Measurements from ENCODE around the gene OPN4. TPM values are rescaled to one million over a fixed set of nuclear protein-coding genes. Genes with fewer than 3 reads are reported as not detected.

OPN4 gene
- total RNA-seq, 2 experiments from 2014 or later: not detected

DNA sequence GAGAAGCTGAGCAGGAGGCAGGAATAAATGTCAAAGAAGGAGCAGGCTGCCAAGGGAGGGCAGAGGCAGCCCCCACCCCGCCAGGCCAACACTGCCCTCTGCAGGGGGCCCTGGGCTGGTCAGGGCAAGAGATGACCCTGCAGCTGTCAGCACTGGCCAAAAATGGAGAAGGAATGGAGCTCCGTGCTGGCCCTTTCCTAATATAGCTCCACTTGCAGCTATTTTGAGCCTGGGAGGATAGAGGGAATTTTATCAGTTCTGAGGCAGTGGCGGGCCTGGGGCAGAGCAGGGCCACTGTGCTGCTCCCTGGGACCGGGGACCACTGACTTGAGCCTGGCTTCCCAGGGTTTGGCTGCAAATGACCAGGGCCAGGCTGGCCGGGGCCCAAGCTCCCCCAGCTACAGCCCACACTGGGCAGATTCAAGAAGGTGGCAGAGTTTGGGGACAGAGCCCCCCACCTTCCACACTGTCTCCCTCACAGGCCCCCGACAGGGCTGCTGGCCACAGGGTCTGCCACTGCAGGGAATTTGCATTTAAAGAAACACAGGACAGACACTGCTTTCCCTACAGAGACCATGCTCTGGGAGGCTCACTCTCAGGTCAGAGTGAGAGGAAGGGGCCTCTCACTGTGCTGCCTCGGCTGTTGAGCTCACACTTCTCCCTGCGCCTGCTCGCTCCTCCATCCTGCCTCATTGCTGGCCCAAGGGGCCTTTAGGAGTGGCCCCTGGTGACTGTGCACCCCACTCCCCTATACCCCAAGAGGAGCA, 30.2 kb downstream of the OPN4 start:
- no peak for DNase-seq
- H3K27me3 Mint-ChIP-seq: no peaks in the 10 kb centered on the region
- peaks cover 5% of the 10 kb centered on the region for H3K4me1 Mint-ChIP-seq
- no peaks in the 10 kb centered on the region for H3K36me3 Mint-ChIP-seq (ENCODE audit: low read depth)
- H3K9me3 Mint-ChIP-seq: no peaks in the 10 kb centered on the region
- ChIA-PET CTCF (no interaction called here), POLR2A (no interaction called here)
- H3K27ac Mint-ChIP-seq: no peak overlapping the region
- no peak overlapping the region for H3K4me3 Mint-ChIP-seq

DNA sequence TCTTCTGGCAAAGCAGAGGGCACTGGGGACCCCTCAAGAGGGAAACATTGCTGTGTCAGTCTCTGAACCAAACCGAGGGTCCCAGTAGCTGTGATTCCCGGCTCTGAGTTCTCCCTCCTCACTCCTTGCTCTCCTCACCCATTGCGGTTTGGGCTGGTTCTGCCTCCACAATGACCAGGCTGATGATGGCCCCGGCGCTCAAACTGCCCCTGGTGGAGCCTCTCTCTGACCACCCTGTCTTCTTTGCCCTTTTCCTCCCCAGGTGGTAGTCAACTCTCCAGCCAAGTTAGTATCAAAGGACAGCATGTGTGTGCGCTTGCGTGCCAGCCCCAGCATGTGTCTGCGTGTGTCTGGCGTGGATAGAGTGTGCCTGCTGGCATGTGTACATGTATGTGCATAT, 31.1 kb downstream of the OPN4 start:
- H3K27ac Mint-ChIP-seq: no peak overlapping the region
- H3K4me1 Mint-ChIP-seq: peaks cover 5% of the 10 kb centered on the region
- H3K27me3 Mint-ChIP-seq: no peaks in the 10 kb centered on the region
- H3K4me3 Mint-ChIP-seq: no peak overlapping the region
- DNase-seq: no peak
- H3K36me3 Mint-ChIP-seq (ENCODE audit: low read depth): no peaks in the 10 kb centered on the region
- POLR2A ChIA-PET: interaction anchor here (0.5 kb wide), 1 partner anchor 218 kb away, joined by 3 read pairs; no protein-coding TSS in a partner anchor
- CTCF ChIA-PET: interaction anchor here (0.7 kb wide), 1 partner anchor 30 kb away, joined by 3 read pairs; no protein-coding TSS in a partner anchor
- no peaks in the 10 kb centered on the region for H3K9me3 Mint-ChIP-seq

DNA sequence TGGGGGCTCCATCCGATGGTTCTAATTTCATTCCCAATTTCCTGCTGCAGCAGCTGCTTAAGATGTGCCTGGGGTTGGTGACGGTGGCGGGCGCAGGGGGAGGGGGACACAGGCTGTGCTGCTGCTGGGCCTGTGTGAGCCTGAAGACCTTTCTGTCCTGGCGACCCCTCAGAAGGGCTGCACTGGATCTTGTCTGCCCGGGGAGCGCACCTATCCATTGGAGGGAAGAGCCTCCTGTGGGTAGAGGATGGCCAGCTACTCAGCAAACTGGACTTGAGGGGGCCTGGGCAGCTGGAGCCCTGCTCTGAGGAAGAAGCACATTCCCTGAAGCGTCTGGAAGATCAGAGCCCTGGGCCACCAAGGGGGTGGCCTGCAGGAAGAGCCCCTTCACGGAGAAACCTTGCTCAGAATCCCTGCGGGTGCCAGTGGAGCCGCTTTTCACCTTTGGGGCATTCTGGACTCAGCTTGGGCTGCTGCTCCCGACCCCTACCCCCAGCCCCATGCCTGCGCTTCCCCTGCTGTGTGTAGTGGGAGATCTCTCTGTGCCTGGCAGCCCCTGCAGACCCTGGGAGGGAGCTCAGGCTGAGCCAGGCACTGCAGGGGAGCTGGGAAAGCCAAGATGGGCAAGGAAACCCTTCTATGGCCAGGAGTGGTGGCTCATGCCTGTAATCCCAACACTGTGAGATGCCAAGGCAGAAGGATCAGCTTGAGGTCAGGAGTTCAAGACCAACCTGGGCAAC, 31.7 kb downstream of the OPN4 start:
- Mint-ChIP-seq H3K36me3 (ENCODE audit: low read depth) (no peaks in the 10 kb centered on the region), H3K4me3 (no peak overlapping the region), H3K27ac (no peak overlapping the region), H3K9me3 (no peaks in the 10 kb centered on the region), H3K27me3 (no peaks in the 10 kb centered on the region), H3K4me1 (peaks cover 5% of the 10 kb centered on the region)
- CTCF ChIA-PET: interaction anchor here (0.6 to 0.7 kb wide), 3 partner anchors 30 to 277 kb away, joined by 3 read pairs; no protein-coding TSS in a partner anchor
- POLR2A ChIA-PET: interaction anchor here (0.5 kb wide), 1 partner anchor 218 kb away, joined by 3 read pairs; no protein-coding TSS in a partner anchor
- no peak for DNase-seq

DNA sequence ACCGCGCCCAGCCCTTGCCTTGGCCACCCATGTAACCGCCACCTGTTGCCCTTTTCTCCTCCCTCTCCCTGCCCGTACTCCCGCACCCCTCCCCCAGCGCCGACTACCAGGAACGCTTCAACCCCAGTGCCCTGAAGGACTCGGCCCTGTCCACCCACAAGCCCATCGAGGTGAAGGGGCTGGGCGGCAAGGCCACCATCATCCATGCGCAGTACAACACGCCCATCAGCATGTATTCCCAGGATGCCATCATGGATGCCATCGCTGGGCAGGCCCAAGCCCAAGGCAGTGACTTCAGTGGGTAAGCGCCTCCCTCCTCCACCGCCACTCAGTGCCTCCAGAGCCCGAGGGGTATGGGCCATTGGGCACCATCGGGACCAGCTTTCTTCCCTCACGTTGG, 32.6 kb downstream of the OPN4 start:
- POLR2A ChIA-PET: no interaction called here
- peaks cover 5% of the 10 kb centered on the region for H3K4me1 Mint-ChIP-seq
- no peak overlapping the region for H3K4me3 Mint-ChIP-seq
- H3K9me3 Mint-ChIP-seq: no peaks in the 10 kb centered on the region
- no peak overlapping the region for H3K27ac Mint-ChIP-seq
- no peaks in the 10 kb centered on the region for H3K36me3 Mint-ChIP-seq (ENCODE audit: low read depth)
- CTCF ChIA-PET: interaction anchor here (0.6 kb wide), 2 partner anchors 63 to 276 kb away, joined by 3 read pairs; no protein-coding TSS in a partner anchor
- no peak for DNase-seq
- H3K27me3 Mint-ChIP-seq: no peaks in the 10 kb centered on the region

DNA sequence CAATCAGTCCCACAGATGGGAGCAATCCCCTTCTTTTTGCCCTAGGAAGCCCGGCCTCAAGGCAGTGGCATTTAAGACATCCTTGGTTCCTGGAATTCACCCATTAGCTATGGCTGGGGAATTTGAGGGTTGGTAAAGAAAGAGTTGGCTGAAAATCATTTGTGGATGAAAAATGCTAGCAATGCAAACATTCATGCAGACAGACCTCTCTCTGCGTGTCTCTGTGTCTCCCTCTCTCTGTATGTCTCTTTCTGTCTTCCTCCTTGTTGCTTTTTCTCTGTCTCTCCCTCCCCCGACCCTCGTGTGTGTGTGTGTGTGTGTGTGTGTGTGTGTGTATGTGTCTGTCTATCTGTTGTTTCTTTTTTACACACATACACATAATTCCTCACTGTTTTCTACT, 33.4 kb downstream of the OPN4 start:
- H3K36me3 Mint-ChIP-seq (ENCODE audit: low read depth): no peaks in the 10 kb centered on the region
- ChIA-PET POLR2A (no interaction called here), CTCF (interaction anchor here (0.6 to 1.4 kb wide), 3 partner anchors 9 to 75 kb away, joined by 3 to 5 read pairs (median 4); no protein-coding TSS in a partner anchor)
- no peak overlapping the region for H3K27ac Mint-ChIP-seq
- peaks cover 5% of the 10 kb centered on the region for H3K4me1 Mint-ChIP-seq
- no peaks in the 10 kb centered on the region for H3K27me3 Mint-ChIP-seq
- no peaks in the 10 kb centered on the region for H3K9me3 Mint-ChIP-seq
- H3K4me3 Mint-ChIP-seq: no peak overlapping the region
- DNase-seq: no peak

DNA sequence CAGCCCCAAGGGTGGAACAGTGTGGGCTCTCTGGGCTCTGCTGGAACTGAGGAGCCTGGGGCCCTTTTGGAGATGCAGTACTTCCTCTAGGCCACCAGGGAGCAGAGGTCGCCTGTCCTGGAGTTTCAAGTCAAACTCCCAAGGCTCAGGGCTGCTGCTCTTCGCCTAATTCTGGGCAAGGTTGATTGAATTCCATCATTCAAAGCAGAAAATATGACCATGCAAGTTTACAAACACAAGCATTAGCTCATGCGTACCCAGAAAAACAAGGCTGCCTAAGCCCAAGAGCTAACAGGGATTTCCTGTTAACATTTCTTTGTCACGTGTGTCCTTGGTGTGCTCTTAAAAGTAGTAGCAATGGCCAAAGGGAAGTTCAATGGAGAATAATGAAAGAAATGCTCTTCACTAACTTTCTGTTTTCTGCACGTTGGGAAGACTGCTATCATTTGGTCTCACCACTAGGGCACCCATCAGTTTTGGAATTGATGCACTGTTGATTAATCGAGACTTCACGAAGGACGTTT, 34.1 kb downstream of the OPN4 start:
- H3K9me3 Mint-ChIP-seq: no peaks in the 10 kb centered on the region
- no peaks in the 10 kb centered on the region for H3K27me3 Mint-ChIP-seq
- no peak overlapping the region for H3K4me3 Mint-ChIP-seq
- CTCF ChIA-PET: interaction anchor here (0.6 to 1.4 kb wide), 3 partner anchors 8 to 272 kb away, joined by 3 to 4 read pairs (median 4); no protein-coding TSS in a partner anchor
- H3K27ac Mint-ChIP-seq: no peak overlapping the region
- DNase-seq: peak; percentile 62
- peaks cover 5% of the 10 kb centered on the region for H3K4me1 Mint-ChIP-seq
- POLR2A ChIA-PET: no interaction called here
- no peaks in the 10 kb centered on the region for H3K36me3 Mint-ChIP-seq (ENCODE audit: low read depth)

DNA sequence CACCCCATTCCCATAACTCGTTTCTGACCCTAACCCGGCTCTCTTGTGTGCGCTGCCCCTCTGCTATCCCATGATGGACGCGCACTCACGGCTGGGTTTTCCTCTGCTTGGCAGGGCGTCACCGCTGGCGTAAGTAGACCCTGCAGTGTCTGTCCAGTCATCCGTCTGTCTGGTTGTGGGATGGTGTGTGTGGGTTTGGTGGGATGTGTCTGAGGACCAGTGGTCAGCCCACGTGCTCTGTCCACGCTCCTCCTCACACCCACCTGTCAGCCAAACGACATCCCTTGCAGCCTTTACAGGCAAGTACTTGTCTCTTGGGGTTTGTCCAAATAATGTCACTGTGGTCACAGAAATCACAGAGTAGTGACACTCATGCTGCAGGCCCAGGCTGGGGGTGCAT, 34.8 kb downstream of the OPN4 start:
- Mint-ChIP-seq H3K27me3 (no peaks in the 10 kb centered on the region), H3K9me3 (no peaks in the 10 kb centered on the region), H3K36me3 (ENCODE audit: low read depth) (no peaks in the 10 kb centered on the region), H3K4me3 (no peak overlapping the region), H3K27ac (no peak overlapping the region), H3K4me1 (peaks cover 5% of the 10 kb centered on the region)
- ChIA-PET CTCF (no interaction called here), POLR2A (no interaction called here)
- DNase-seq: no peak

DNA sequence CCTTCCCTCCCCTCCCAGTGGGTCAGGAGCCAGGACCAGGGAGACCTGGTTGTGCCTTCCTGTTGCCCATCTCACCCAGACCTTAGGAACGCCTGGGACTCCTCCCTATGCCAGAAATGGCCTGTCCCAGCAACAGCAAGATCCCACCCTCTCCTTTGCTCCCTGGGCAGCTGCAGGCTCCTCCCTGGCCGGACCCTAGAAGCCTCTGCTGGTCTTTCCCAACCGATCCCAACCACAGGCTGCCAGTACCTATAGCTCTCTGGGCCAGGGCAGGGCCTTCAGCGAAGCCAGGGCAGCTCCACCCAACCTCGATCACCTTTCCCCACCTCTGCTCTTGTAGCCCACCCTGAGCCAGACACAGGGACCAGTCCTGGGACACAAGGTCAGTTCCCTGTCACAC, 35.9 kb downstream of the OPN4 start:
- DNase-seq: no peak
- peaks cover 5% of the 10 kb centered on the region for H3K4me1 Mint-ChIP-seq
- no peak overlapping the region for H3K27ac Mint-ChIP-seq
- H3K36me3 Mint-ChIP-seq (ENCODE audit: low read depth): no peaks in the 10 kb centered on the region
- no peaks in the 10 kb centered on the region for H3K9me3 Mint-ChIP-seq
- H3K27me3 Mint-ChIP-seq: no peaks in the 10 kb centered on the region
- ChIA-PET CTCF (interaction anchor here (1.0 to 1.2 kb wide), 2 partner anchors 16 to 27 kb away, joined by 3 read pairs; no protein-coding TSS in a partner anchor), POLR2A (no interaction called here)
- no peak overlapping the region for H3K4me3 Mint-ChIP-seq

DNA sequence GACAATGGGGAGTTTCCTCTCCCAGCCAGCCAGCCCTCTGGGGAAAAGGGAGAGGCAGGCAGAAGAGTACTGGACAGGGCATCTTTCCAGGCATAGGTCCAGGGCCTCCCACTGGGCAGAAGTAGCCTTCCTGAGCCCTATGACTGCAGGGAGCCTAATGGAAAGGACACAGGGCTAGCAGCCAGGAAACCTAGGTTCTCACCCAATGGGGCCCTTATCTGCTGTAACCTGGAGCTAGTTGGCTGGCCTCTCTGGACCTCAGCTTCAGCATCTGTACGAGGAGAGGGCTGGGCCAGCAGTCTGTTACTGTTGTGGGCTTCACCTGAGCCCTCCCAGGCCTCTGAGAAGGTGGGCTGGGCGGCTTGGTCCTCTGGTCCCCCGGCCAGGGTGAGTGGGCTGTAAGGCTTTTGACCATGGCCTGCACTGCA, 36.3 kb downstream of the OPN4 start:
- H3K9me3 Mint-ChIP-seq: no peaks in the 10 kb centered on the region
- H3K27me3 Mint-ChIP-seq: no peaks in the 10 kb centered on the region
- H3K36me3 Mint-ChIP-seq (ENCODE audit: low read depth): no peaks in the 10 kb centered on the region
- no peak overlapping the region for H3K4me3 Mint-ChIP-seq
- ChIA-PET POLR2A (no interaction called here), CTCF (interaction anchor here (1.2 kb wide), 1 partner anchor 27 kb away, joined by 3 read pairs; no protein-coding TSS in a partner anchor)
- no peak overlapping the region for H3K27ac Mint-ChIP-seq
- DNase-seq: no peak
- H3K4me1 Mint-ChIP-seq: peaks cover 5% of the 10 kb centered on the region

DNA sequence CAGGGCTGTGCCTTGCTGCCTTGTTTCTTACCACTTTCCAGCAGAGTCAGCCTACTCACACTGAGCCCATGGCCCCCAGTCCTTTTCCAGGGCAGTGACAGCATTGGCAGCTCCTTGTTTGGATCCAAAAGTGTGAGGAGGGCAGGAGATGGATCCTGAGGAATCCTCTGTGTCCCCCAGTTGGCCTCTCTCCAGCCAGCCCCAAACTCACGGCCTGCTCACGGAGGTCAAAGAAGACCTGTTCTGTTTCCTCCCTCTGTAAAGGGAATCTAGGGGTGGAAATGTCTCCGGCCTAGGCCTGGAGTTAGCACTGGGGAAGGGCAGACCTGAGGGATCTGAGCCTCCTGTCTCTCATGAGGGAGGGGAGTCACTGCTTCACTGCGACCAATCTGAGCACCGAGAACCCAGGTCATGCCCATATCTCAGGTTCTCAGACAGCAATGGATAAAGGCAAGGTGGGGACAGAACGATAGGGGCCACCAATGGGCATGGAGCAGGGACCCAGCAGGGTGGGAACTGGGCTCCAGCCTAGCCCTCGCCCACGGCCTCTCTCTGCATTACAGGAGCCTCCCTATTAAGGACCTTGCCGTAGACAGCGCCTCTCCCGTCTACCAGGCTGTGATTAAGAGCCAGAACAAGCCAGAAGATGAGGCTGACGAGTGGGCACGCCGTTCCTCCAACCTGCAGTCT, 37.1 kb downstream of the OPN4 start:
- Mint-ChIP-seq H3K27ac (no peak overlapping the region), H3K4me3 (no peak overlapping the region), H3K9me3 (no peaks in the 10 kb centered on the region), H3K36me3 (ENCODE audit: low read depth) (no peaks in the 10 kb centered on the region), H3K4me1 (peaks cover 5% of the 10 kb centered on the region), H3K27me3 (peaks cover 1% of the 10 kb centered on the region)
- ChIA-PET CTCF (interaction anchor here (1.2 kb wide), 1 partner anchor 26 kb away, joined by 3 read pairs; no protein-coding TSS in a partner anchor), POLR2A (no interaction called here)
- DNase-seq: no peak

DNA sequence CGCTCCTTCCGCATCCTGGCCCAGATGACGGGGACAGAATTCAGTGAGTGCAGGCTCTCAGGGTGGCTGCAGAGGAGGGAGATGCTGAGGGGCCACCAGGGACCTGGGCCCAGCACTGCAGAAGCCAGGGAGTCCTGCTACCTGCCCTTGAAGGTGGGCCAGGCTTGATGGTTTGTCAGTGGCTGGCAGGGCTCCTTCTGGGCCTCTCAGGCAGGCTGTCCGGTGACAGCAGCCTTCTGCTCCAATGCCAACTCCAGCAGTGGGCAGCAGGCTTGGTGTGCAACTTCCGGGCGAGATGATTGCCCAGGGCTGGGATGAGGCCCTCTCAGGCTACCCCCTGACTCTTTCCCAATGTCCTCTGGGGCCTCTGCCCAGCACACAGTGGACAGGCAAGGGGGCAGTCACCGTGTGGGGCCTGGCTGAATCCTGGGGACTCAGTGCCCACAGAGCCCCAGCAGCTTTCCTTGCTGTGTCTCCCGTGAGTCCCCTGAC, 37.7 kb downstream of the OPN4 start:
- POLR2A ChIA-PET: no interaction called here
- CTCF ChIA-PET: interaction anchor here (0.5 kb wide), 1 partner anchor 111 kb away, joined by 3 read pairs; no protein-coding TSS in a partner anchor
- no peaks in the 10 kb centered on the region for H3K36me3 Mint-ChIP-seq (ENCODE audit: low read depth)

DNA sequence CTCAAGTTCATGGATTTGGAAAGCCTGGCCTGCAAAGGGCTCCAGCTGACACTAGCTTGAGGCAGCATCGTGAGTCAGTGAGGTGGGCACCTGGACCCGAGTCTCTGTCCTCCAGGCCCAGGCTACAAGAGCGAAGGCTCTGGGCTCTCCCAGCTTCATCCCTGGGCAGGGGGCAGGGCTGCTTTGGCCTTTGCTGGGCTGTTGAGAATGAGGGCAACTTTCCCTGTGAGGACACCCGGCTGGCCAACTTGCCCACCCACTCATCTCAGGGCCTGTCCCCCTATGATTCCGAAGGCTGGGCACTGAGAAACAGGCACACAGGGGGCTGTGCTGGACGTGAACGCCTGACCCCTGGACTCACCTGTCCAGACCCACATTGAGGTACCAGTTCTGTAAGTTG, 38.3 kb downstream of the OPN4 start:
- no peak overlapping the region for H3K27ac Mint-ChIP-seq
- peaks cover 1% of the 10 kb centered on the region for H3K27me3 Mint-ChIP-seq
- POLR2A ChIA-PET: no interaction called here
- no peak for DNase-seq
- no peaks in the 10 kb centered on the region for H3K9me3 Mint-ChIP-seq
- H3K4me3 Mint-ChIP-seq: no peak overlapping the region
- CTCF ChIA-PET: interaction anchor here (0.6 to 1.3 kb wide), 3 partner anchors 256 to 911 kb away, joined by 3 read pairs; no protein-coding TSS in a partner anchor
- peaks cover 5% of the 10 kb centered on the region for H3K4me1 Mint-ChIP-seq
- H3K36me3 Mint-ChIP-seq (ENCODE audit: low read depth): no peaks in the 10 kb centered on the region

More for the DNA sequence above, 37.7 kb downstream of the OPN4 start:
- Mint-ChIP-seq H3K9me3 (no peaks in the 10 kb centered on the region), H3K4me1 (peaks cover 5% of the 10 kb centered on the region), H3K27me3 (peaks cover 1% of the 10 kb centered on the region), H3K4me3 (no peak overlapping the region), H3K27ac (no peak overlapping the region)
- no peak for DNase-seq
